Liver (tissue), 9 donors: Measurements from ENCODE around the gene KRTAP21-3. TPM values are rescaled to one million over a fixed set of nuclear protein-coding genes. Genes with fewer than 3 reads are reported as not detected.

Experiments used
- DNase-seq: peaks from one replicate; pipeline ENCODE4 v3.0.0-alpha.2; 2017; ENCODE audit warnings: low spot score
- H3K27ac ChIP-seq, 2 donors: one replicate each; pipeline ENCODE4 v1.7.0; 2013; ENCODE audit warnings: inconsistent platforms in 2 of 2, low read length in 2 of 2, control low read depth in 1 of 2, low read depth in 1 of 2, mild to moderate bottlenecking in 1 of 2
- H3K27me3 ChIP-seq, 4 donors: one replicate each; pipeline versions ENCODE4 v1.6.1 to v1.7.0; 2013; ENCODE audit warnings: low read length in 3 of 4, inconsistent platforms in 1 of 4, mild to moderate bottlenecking in 1 of 4, moderate library complexity in 1 of 4; ENCODE audit not compliant: control insufficient read depth in 4 of 4, insufficient read depth in 4 of 4
- H3K36me3 ChIP-seq, 4 donors: one replicate each; pipeline versions ENCODE4 v1.6.1 to v1.7.0; 2013; ENCODE audit warnings: low read length in 3 of 4, mild to moderate bottlenecking in 3 of 4, low read depth in 1 of 4, moderate library complexity in 1 of 4; ENCODE audit not compliant: control insufficient read depth in 4 of 4, insufficient read depth in 3 of 4
- H3K4me1 ChIP-seq, 4 donors: one replicate each; pipeline versions ENCODE4 v1.6.1 to v1.7.0; 2013; ENCODE audit warnings: low read length in 3 of 4, mild to moderate bottlenecking in 3 of 4, moderate library complexity in 1 of 4; ENCODE audit not compliant: control insufficient read depth in 4 of 4, insufficient read depth in 4 of 4
- H3K4me3 ChIP-seq, 3 donors: one replicate each; pipeline versions ENCODE4 v1.6.1 to v1.7.0; 2013; ENCODE audit warnings: low read length in 3 of 3, control low read depth in 1 of 3, low read depth in 1 of 3, mild to moderate bottlenecking in 1 of 3
- H3K9ac ChIP-seq, 2 donors: one replicate each; pipeline ENCODE4 v1.7.0; 2013; ENCODE audit warnings: low read length in 2 of 2, mild to moderate bottlenecking in 2 of 2, moderate library complexity in 2 of 2, control low read depth in 1 of 2, low read depth in 1 of 2
- H3K9me3 ChIP-seq, 4 donors: one replicate each; pipeline versions ENCODE4 v1.6.1 to v1.7.0; 2013; ENCODE audit warnings: low read length in 3 of 4; ENCODE audit not compliant: control insufficient read depth in 4 of 4
- EGR1 ChIP-seq, 2 donors: IDR thresholded peaks; 2 replicates each; pipeline ENCODE4 v1.6.1; 2016 to 2018; ENCODE audit warnings: antibody characterized with exemption in 2 of 2, low read depth in 2 of 2
- FOXA1 ChIP-seq: IDR thresholded peaks from 2 replicates; pipeline ENCODE4 v1.6.1; 2016; ENCODE audit warnings: antibody characterized with exemption
- GABPA ChIP-seq, 2 donors: IDR thresholded peaks in 1 of 2; conservative IDR thresholded peaks in 1 of 2; 2 replicates each; pipeline ENCODE4 v1.6.1; 2016; ENCODE audit warnings: antibody characterized with exemption in 2 of 2, mild to moderate bottlenecking in 1 of 2, moderate library complexity in 1 of 2
- HNF4A ChIP-seq, 2 donors: conservative IDR thresholded peaks; 2 replicates each; pipeline ENCODE4 v1.6.1; 2016; ENCODE audit warnings: antibody characterized with exemption in 2 of 2, mild to moderate bottlenecking in 2 of 2
- HNF4G ChIP-seq: IDR thresholded peaks from 2 replicates; pipeline ENCODE4 v1.6.1; 2016; ENCODE audit warnings: antibody characterized with exemption
- JUND ChIP-seq, 2 donors: IDR thresholded peaks; 2 replicates each; pipeline ENCODE4 v1.6.1; 2016; ENCODE audit warnings: antibody characterized with exemption in 2 of 2
- NR2F2 ChIP-seq: IDR thresholded peaks from 2 replicates; pipeline ENCODE4 v1.6.1; 2016; ENCODE audit warnings: antibody characterized with exemption
- RAD21 ChIP-seq, 2 donors: IDR thresholded peaks; 2 replicates each; pipeline ENCODE4 v1.6.1; 2016; ENCODE audit warnings: antibody characterized with exemption in 2 of 2, mild to moderate bottlenecking in 2 of 2
- RXRA ChIP-seq, 2 donors: IDR thresholded peaks; 2 replicates each; pipeline ENCODE4 v1.6.1; 2017 to 2018; ENCODE audit warnings: antibody characterized with exemption in 2 of 2, mild to moderate bottlenecking in 1 of 2
- SP1 ChIP-seq: IDR thresholded peaks from 2 replicates; pipeline ENCODE4 v1.6.1; 2018; ENCODE audit warnings: antibody characterized with exemption, mild to moderate bottlenecking
- TAF1 ChIP-seq: conservative IDR thresholded peaks from 2 replicates; pipeline ENCODE4 v1.6.1; 2016; ENCODE audit warnings: antibody characterized with exemption, mild to moderate bottlenecking
- YY1 ChIP-seq: IDR thresholded peaks from 2 replicates; pipeline ENCODE4 v1.6.1; 2016; ENCODE audit warnings: antibody characterized with exemption, mild to moderate bottlenecking
- ZBTB33 ChIP-seq: IDR thresholded peaks from 2 replicates; pipeline ENCODE4 v1.6.1; 2016; ENCODE audit warnings: antibody characterized with exemption
- WGBS: extraction: QIAGEN DNeasy Blood & Tissue Kit; methylation state at CpG from one replicate; pipeline ENCODE4 v1.1.7; 2013; 5-methylcytosine and 5-hydroxymethylcytosine counted together
- polyA plus RNA-seq, 2 donors: library from polyadenylated mRNA; stranded (reverse) in 1 of 2; unstranded in 1 of 2; fragments of 200-250 nt in 1 of 2; fragments of >200 nt in 1 of 2; fragmentation: Nextera tagmentation in 1 of 2; extraction: Ambion mirVana in 1 of 2; gene quantifications; one replicate each; pipeline versions ENCODE4 v1.2.1 to v1.2.3, GENCODE V29; 2013 to 2015
- total RNA-seq, 2 donors: library from RNA; depleted of rRNA; stranded (reverse); fragments of >200 nt; gene quantifications; one replicate each; pipeline ENCODE4 v1.2.3, GENCODE V29; 2014
- TF ChIP-seq, protein P1 (sequence below): IDR thresholded peaks from 2 replicates; pipeline ENCODE4 v1.6.1; 2016; ENCODE audit warnings: antibody characterized with exemption
- TF ChIP-seq, protein P2 (sequence below): IDR thresholded peaks from 2 replicates; pipeline ENCODE4 v1.6.1; 2016; ENCODE audit warnings: antibody characterized with exemption
- donor health status: healthy.
- donor health status: healthy.
- donor health status: healthy.
- donor health status: healthy.
- donor health status: healthy.

Gene KRTAP21-3
- total and polyA plus RNA-seq, 4 donors: not detected

- no peak overlapping the region for H3K27ac ChIP-seq
- peaks cover 0 to 3% (median 0%) of the 10 kb centered on the region in 4 donors for H3K9me3 ChIP-seq
- 44% methylated on average over 1 of the region's 1 CpG for WGBS
- H3K4me3 ChIP-seq: no peak overlapping the region
- TF ChIP-seq SP1 (no peak), JUND (IDR thresholded peaks at IDR 0.05) (no peak), HNF4A (conservative IDR thresholded peaks at IDR 0.05) (no peak), RAD21 (IDR thresholded peaks at IDR 0.05) (no peak), TAF1 (no peak)
- TF ChIP-seq, protein P1, sequence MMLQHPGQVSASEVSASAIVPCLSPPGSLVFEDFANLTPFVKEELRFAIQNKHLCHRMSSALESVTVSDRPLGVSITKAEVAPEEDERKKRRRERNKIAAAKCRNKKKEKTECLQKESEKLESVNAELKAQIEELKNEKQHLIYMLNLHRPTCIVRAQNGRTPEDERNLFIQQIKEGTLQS: no peak
- no peak overlapping the region for H3K9ac ChIP-seq
- no peaks in the 10 kb centered on the region for H3K4me1 ChIP-seq
- H3K36me3 ChIP-seq: no peaks in the 10 kb centered on the region
- no peak for DNase-seq
- no peaks in the 10 kb centered on the region for H3K27me3 ChIP-seq
Measured at GRCh38 chr21:30695956-30696355, 22.6 kb downstream of the KRTAP21-3 start.

GRCh38 chr21:30689822-30690221 is 28.8 kb downstream of the KRTAP21-3 start:
- H3K27ac ChIP-seq: no peak overlapping the region
- no peak overlapping the region for H3K9ac ChIP-seq
- no peak overlapping the region for H3K4me3 ChIP-seq
- no peaks in the 10 kb centered on the region for H3K9me3 ChIP-seq
- H3K36me3 ChIP-seq: no peaks in the 10 kb centered on the region
- no peak for TF ChIP-seq NR2F2
- TF ChIP-seq SP1: no peak
- no peak for TF ChIP-seq GABPA (IDR thresholded peaks at IDR 0.05 in 1 of 2, conservative IDR thresholded peaks at IDR 0.05 in 1 of 2)
- no peak for TF ChIP-seq RXRA (IDR thresholded peaks at IDR 0.05)
- TF ChIP-seq, protein P2, sequence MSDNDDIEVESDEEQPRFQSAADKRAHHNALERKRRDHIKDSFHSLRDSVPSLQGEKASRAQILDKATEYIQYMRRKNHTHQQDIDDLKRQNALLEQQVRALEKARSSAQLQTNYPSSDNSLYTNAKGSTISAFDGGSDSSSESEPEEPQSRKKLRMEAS: no peak
- TF ChIP-seq RAD21 (IDR thresholded peaks at IDR 0.05): no peak
- no peak for TF ChIP-seq HNF4G
- TF ChIP-seq, protein P1: no peak
- TF ChIP-seq ZBTB33: no peak
- no peak for TF ChIP-seq EGR1 (IDR thresholded peaks at IDR 0.05; ENCODE audit: low read depth in 2 of 2)
- no peak for TF ChIP-seq FOXA1
- TF ChIP-seq JUND (IDR thresholded peaks at IDR 0.05): no peak
- TF ChIP-seq YY1: no peak
- 52% methylated on average over 7 of the region's 7 CpGs for WGBS
- H3K27me3 ChIP-seq: peaks cover 0 to 3% (median 0%) of the 10 kb centered on the region in 4 donors
- no peak for DNase-seq
- no peaks in the 10 kb centered on the region for H3K4me1 ChIP-seq

- WGBS: 72% methylated on average over 6 of the region's 6 CpGs
- H3K27ac ChIP-seq: no peak overlapping the region
- DNase-seq: no peak
- no peaks in the 10 kb centered on the region for H3K27me3 ChIP-seq
- no peaks in the 10 kb centered on the region for H3K4me1 ChIP-seq
- H3K4me3 ChIP-seq: no peak overlapping the region
- TF ChIP-seq TAF1 (no peak), FOXA1 (no peak), NR2F2 (no peak), YY1 (no peak)
- no peak overlapping the region for H3K9ac ChIP-seq
- no peaks in the 10 kb centered on the region for H3K36me3 ChIP-seq
- H3K9me3 ChIP-seq: no peaks in the 10 kb centered on the region
Measured at GRCh38 chr21:30684506-30684905, 34.1 kb downstream of the KRTAP21-3 start.
